Activated CD4-positive, alpha-beta T cell treated with anti-CD3 and anti-CD28 coated beads, Interleukin-2, amount 10 ng/mL, durations not matched to agents 7 days and 5 days (primary cell): ENCODE results near the gene CCDC91. TPM values are rescaled to one million over a fixed set of nuclear protein-coding genes. Genes with fewer than 3 reads are reported as not detected.

ENCODE experiments used
- CTCF ChIA-PET: fragments of 350-600 bp; sonication (Branson Sonifier 250); formaldehyde crosslinking; loops from one replicate; lab custom pipeline; 2021; ENCODE audit warnings: antibody characterized with exemption; lab: Charles Lee
- POLR2A ChIA-PET: fragments of 350-600 bp; sonication (Branson Sonifier 250); formaldehyde crosslinking; loops from one replicate; lab custom pipeline; 2021; ENCODE audit warnings: antibody characterized with exemption; lab: Charles Lee
- DNase-seq: peaks from one replicate; pipeline ENCODE4 v3.0.0-alpha.2; 2020
- H3K27ac Mint-ChIP-seq: one replicate; pipeline ENCODE4 v1.8.0; 2021; ENCODE audit warnings: mild to moderate bottlenecking, moderate library complexity, mixed read lengths
- H3K27me3 Mint-ChIP-seq: one replicate; pipeline ENCODE4 v1.8.0; 2021; ENCODE audit warnings: mixed read lengths
- H3K36me3 Mint-ChIP-seq: one replicate; pipeline ENCODE4 v1.8.0; 2021; ENCODE audit warnings: low read depth, mixed read lengths
- H3K4me1 Mint-ChIP-seq: one replicate; pipeline ENCODE4 v1.8.0; 2021; ENCODE audit warnings: mixed read lengths
- H3K4me3 Mint-ChIP-seq: one replicate; pipeline ENCODE4 v1.8.0; 2021; ENCODE audit warnings: mild to moderate bottlenecking, moderate library complexity, mixed read lengths
- H3K9me3 Mint-ChIP-seq: one replicate; pipeline ENCODE4 v1.8.0; 2021; ENCODE audit warnings: mixed read lengths
- total RNA-seq, 2 experiments: library from RNA; stranded (reverse); gene quantifications; one replicate each; pipeline ENCODE4 v1.2.3, GENCODE V29; 2021

The CCDC91 gene
- total RNA-seq, 2 experiments from 2014 or later: 17.0 to 23.2 TPM

DNA sequence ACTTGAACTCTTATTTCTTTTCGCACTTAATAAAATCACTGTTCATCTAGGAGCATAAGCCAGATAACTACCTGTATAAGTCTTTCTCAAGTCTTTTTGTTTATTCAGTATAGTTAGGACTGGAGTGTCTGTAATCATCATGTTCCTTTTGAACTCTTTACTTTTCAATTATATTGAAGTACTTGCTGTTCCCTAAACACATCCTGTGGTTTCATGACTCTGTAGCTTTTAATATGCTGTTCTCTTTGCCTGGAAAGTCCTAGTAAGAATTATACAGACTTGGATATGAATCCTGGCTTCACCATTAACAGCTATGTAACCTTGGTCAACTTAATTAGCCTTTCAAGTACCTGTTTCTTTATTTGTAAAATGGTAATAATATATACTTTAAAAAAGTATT is 88.2 kb downstream of the CCDC91 start:
- CTCF ChIA-PET: no interaction called here
- Mint-ChIP-seq H3K4me3 (no peak overlapping the region), H3K27me3 (no peaks in the 10 kb centered on the region), H3K27ac (no peak overlapping the region), H3K9me3 (peaks cover 7% of the 10 kb centered on the region), H3K36me3 (peaks cover 16% of the 10 kb centered on the region), H3K4me1 (no peaks in the 10 kb centered on the region)
- no peak for DNase-seq
- POLR2A ChIA-PET: interaction anchor here (0.6 kb wide), 1 partner anchor 73 kb away, joined by 3 read pairs; no protein-coding TSS in a partner anchor

DNA sequence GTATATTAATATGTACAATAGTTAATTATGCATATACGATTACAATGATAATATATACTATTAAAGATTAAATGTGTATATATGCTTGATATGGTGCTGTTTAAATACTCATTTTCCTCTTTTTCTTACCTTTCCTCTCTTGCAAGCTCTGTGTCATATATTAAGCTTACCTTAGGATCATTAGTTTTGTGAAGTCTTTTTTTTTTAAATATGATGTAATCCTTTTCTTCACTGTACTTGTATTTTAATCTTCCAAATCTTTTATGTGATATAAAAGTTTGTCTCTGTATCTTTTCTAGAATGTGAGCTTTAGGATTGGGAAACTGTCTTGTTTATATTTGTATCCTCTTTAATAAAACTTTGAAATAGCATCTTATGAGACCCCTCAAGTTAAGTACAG is 88.7 kb downstream of the CCDC91 start:
- no peak for DNase-seq
- Mint-ChIP-seq H3K27me3 (no peaks in the 10 kb centered on the region), H3K9me3 (peaks cover 10% of the 10 kb centered on the region), H3K4me3 (no peak overlapping the region), H3K36me3 (peaks cover 14% of the 10 kb centered on the region), H3K27ac (no peak overlapping the region), H3K4me1 (no peaks in the 10 kb centered on the region)
- ChIA-PET POLR2A (no interaction called here), CTCF (no interaction called here)

DNA sequence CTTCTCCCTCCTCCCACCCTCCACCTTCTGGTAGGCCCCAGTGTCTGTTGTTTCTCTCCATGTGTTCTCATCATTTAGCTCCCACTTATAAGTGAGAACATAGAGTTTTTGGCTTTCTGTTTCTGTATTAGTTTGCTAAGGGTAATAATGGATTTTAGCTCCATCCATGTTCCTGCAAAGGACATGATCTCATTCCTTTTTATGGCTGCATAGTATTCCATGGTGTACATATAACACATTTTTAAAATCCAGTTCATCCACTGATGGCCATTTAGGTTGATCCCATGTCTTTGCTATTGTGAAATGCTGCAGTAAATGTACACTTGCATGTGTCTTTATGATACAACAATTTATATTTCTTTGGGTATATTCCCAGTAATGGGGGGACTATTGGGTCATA is 96.1 kb downstream of the CCDC91 start:
- Mint-ChIP-seq H3K4me1 (no peaks in the 10 kb centered on the region), H3K4me3 (no peak overlapping the region), H3K9me3 (peaks cover 42% of the 10 kb centered on the region), H3K27me3 (no peaks in the 10 kb centered on the region), H3K27ac (no peak overlapping the region), H3K36me3 (peaks cover 30% of the 10 kb centered on the region)
- CTCF ChIA-PET: no interaction called here
- no peak for DNase-seq
- POLR2A ChIA-PET: no interaction called here

DNA sequence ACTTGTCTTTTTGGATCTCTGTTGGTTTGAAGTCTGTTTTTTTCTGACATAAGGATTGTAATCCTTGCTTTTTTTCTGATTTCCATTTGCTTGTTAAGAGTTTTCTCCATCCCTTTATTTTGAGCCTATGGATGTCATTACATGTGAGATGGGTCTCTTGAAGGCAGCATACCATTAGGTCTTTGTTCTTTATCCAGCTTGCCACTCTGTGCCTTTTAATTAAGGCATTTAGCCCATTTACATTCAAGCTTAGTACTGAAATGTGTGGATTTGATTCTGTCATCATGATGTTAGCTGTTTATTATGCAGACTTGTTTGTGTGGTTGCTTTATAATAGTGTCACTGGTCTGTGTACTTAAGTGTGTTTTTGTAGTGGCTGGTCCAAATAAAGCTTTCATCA is 100.0 kb downstream of the CCDC91 start:
- Mint-ChIP-seq H3K4me1 (no peaks in the 10 kb centered on the region), H3K27ac (no peak overlapping the region), H3K4me3 (no peak overlapping the region), H3K36me3 (peaks cover 27% of the 10 kb centered on the region), H3K27me3 (no peaks in the 10 kb centered on the region), H3K9me3 (peaks cover 33% of the 10 kb centered on the region)
- POLR2A ChIA-PET: no interaction called here
- CTCF ChIA-PET: no interaction called here
- DNase-seq: no peak

DNA sequence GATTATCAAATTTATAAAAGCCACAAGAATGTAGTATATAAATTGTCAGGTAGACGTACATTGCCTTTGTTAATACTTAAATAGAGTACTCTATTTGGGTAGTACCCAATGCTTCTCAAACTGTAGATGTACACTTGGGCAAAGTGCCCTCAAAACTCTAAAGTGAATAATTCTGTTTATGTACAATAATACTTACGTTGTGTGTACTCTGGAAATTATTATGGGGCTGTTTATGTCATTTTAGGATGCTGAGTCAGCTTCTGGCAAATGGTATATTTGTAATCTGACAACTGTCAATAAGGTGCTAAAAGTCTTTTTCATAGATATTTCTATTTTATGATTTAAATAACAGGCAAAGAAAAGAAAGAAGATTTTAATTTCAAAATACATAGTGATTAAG is 102.4 kb downstream of the CCDC91 start:
- no peaks in the 10 kb centered on the region for H3K4me1 Mint-ChIP-seq
- ChIA-PET CTCF (interaction anchor here (0.6 kb wide), 1 partner anchor 43 kb away, joined by 5 read pairs; no protein-coding TSS in a partner anchor), POLR2A (no interaction called here)
- no peaks in the 10 kb centered on the region for H3K27me3 Mint-ChIP-seq
- DNase-seq: no peak
- peaks cover 24% of the 10 kb centered on the region for H3K9me3 Mint-ChIP-seq
- peaks cover 25% of the 10 kb centered on the region for H3K36me3 Mint-ChIP-seq
- no peak overlapping the region for H3K27ac Mint-ChIP-seq
- no peak overlapping the region for H3K4me3 Mint-ChIP-seq

DNA sequence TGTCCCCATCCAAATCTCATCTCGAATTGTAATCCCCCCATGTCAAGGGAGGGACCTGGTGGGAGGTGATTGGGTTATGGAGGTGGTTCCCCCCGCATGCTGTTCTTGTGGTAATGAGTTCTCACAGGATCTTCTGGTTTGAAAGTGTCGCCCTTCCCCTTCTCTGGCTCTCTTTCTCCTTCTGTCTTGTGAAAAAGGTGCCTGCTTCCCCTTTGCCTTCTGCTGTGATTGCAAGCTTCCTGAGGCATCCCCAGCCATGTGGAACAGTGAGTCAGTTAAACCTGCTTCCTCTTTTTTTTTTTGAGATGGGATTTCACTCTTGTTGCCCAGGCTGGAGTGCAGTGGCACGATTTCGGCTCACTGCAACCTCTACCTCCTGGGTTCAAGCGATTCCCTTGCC is 104.0 kb downstream of the CCDC91 start:
- ChIA-PET CTCF (no interaction called here), POLR2A (no interaction called here)
- Mint-ChIP-seq H3K27ac (no peak overlapping the region), H3K4me1 (no peaks in the 10 kb centered on the region), H3K27me3 (no peaks in the 10 kb centered on the region), H3K36me3 (peaks cover 14% of the 10 kb centered on the region), H3K4me3 (no peak overlapping the region), H3K9me3 (peaks cover 10% of the 10 kb centered on the region)
- DNase-seq: no peak

DNA sequence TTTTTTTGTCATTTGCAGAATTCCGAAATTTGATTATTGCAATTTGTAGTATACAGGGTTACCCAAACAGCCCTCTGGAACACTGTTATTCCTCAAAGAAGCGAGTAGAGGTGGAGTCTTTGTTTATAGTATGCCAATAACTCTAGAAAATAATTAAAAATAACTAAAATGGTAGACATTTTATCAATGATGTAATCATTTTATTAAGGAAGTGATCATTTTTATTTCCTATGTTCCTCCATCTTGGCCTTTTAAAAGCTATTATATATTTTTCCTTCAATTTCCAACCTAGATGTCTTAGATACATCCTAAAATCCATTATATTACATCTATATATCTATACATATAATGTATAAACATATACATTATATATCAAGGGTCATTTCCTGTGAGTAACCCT is 106.0 kb downstream of the CCDC91 start:
- Mint-ChIP-seq H3K27me3 (no peaks in the 10 kb centered on the region), H3K9me3 (no peaks in the 10 kb centered on the region), H3K4me1 (no peaks in the 10 kb centered on the region), H3K27ac (no peak overlapping the region), H3K36me3 (peaks cover 6% of the 10 kb centered on the region), H3K4me3 (no peak overlapping the region)
- DNase-seq: no peak
- ChIA-PET POLR2A (no interaction called here), CTCF (no interaction called here)

DNA sequence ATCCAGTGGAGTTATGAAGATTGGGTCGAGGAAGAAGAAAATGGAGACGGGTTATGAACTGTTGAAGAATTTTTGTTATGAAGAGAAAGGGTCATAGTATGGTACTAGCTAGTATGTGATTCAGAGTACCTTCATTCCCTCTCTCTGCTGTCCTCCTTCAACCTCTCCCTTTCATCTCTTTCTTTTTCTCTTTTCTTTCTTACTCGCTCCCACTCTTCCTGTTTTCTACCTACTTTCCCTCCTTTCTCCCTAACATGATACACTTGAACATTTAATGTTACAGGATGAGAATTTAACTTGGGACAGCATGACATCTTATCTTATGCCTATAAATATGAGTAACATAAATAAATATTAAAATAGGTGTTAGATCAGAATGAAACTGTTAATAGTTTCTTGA is 112.9 kb downstream of the CCDC91 start:
- peaks cover 5% of the 10 kb centered on the region for H3K36me3 Mint-ChIP-seq
- ChIA-PET CTCF (no interaction called here), POLR2A (no interaction called here)
- H3K27me3 Mint-ChIP-seq: no peaks in the 10 kb centered on the region
- no peaks in the 10 kb centered on the region for H3K4me1 Mint-ChIP-seq
- no peaks in the 10 kb centered on the region for H3K9me3 Mint-ChIP-seq
- no peak overlapping the region for H3K4me3 Mint-ChIP-seq
- no peak for DNase-seq
- H3K27ac Mint-ChIP-seq: no peak overlapping the region

DNA sequence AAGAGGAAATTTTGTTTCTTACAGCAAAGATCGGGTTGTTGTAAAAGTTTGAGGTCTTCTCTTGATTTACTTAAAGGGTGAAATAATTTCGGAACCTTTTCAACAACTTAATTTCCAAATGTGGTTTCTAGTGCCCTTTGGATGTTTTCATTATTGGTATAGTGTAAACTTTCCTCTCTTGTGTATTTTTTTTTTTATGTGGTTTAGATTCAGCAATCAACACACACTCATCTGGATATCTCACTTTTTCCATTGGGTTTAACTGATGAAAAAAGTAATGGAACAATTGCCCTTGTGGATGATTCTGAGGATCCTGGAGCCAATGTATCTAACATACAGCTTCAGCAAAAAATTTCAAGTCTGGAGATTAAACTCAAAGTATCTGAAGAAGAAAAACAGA is 116.3 kb downstream of the CCDC91 start:
- Mint-ChIP-seq H3K27ac (no peak overlapping the region), H3K4me3 (no peak overlapping the region), H3K27me3 (no peaks in the 10 kb centered on the region), H3K9me3 (peaks cover 3% of the 10 kb centered on the region), H3K4me1 (no peaks in the 10 kb centered on the region), H3K36me3 (peaks cover 9% of the 10 kb centered on the region)
- no peak for DNase-seq
- CTCF ChIA-PET: interaction anchor here (0.9 kb wide), 1 partner anchor 21 kb away, joined by 3 read pairs; no protein-coding TSS in a partner anchor
- POLR2A ChIA-PET: no interaction called here

DNA sequence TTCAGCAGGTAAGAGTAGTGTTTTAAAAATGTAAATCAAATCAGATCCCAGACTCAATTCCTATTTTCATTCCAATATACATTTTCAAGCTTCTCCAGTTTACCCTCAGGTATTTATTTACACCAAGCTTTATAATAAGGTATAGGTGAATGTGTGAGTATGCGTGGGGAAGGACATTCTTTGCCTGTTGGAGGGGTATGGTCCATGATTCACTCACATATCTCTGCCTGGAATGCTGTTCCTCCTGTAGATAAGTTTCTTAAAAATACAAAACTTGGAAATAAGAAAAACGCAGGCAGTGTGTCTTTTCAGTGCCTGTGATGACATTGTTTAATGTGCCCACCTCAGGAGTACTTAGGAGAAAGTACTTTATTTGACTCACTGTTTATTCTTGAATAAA is 118.6 kb downstream of the CCDC91 start:
- H3K4me3 Mint-ChIP-seq: no peak overlapping the region
- peaks cover 9% of the 10 kb centered on the region for H3K36me3 Mint-ChIP-seq
- peaks cover 3% of the 10 kb centered on the region for H3K9me3 Mint-ChIP-seq
- no peaks in the 10 kb centered on the region for H3K4me1 Mint-ChIP-seq
- ChIA-PET POLR2A (no interaction called here), CTCF (no interaction called here)
- no peak for DNase-seq
- H3K27me3 Mint-ChIP-seq: no peaks in the 10 kb centered on the region
- H3K27ac Mint-ChIP-seq: no peak overlapping the region

DNA sequence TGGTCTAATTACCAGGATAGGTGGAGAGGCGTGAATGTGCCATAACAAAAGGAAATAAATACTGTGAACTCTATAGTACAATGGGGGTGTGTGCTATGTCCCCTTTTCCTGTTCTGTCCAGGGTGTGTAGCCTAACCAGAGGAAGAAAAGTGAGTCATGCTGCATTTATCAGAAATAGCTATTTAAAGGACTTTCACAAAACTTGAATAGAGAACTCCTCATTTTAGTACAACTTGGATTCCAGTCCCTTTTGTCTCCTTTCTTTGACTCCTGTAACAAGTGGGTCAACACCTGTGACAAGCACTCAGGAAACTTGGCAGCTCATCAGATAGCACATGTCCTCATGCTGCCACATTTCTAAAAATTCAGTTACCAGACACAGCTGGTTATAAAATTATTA is 123.4 kb downstream of the CCDC91 start:
- H3K36me3 Mint-ChIP-seq: peaks cover 21% of the 10 kb centered on the region

DNA sequence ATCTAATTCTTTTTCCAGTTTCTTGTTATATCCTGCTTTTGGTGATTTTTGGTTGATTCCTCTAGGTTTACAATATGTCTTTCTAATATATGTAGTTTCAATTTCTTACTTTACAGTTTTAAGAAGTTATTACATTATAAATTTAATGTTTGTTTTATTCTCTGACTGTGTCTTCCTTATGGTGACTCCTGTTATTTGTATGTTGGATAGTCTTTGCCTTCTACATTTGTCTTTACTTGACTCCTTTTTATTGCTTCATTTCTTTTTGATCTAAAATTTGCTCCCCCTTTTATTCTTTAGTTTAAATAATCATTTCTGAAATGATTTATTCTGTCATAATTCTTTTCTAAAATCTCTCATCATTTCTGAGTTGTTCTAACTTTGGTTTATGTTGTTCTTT is 125.8 kb downstream of the CCDC91 start:
- Mint-ChIP-seq H3K27me3 (no peaks in the 10 kb centered on the region), H3K4me3 (no peak overlapping the region), H3K9me3 (peaks cover 14% of the 10 kb centered on the region), H3K36me3 (peaks cover 21% of the 10 kb centered on the region), H3K4me1 (peaks cover 7% of the 10 kb centered on the region), H3K27ac (no peak overlapping the region)
- ChIA-PET POLR2A (no interaction called here), CTCF (no interaction called here)
- DNase-seq: no peak

More for the DNA sequence above, 123.4 kb downstream of the CCDC91 start:
- Mint-ChIP-seq H3K27me3 (no peaks in the 10 kb centered on the region), H3K4me3 (no peak overlapping the region), H3K27ac (no peak overlapping the region), H3K9me3 (peaks cover 14% of the 10 kb centered on the region), H3K4me1 (no peaks in the 10 kb centered on the region)
- CTCF ChIA-PET: no interaction called here
- POLR2A ChIA-PET: no interaction called here
- DNase-seq: no peak

DNA sequence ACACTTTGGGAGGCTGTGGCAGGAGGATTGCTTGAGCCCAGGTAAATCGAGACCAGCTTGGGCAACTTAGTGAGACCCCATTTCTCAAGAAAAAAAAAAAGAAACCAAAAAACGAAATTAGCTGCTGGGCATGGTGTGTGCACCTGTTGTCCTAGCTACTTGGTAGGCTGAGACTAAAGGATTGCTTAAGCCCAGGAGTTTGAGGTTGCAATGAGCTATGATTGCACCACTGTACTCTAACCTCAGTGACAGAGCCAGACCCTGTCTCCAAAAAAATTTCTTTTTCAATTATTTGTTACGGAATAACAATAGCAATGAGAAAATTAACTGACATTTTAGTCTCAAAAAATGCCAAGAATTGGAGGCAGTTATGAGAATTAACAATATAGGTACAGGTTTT is 128.0 kb downstream of the CCDC91 start:
- CTCF ChIA-PET: no interaction called here
- no peak for DNase-seq
- Mint-ChIP-seq H3K9me3 (peaks cover 11% of the 10 kb centered on the region), H3K36me3 (peaks cover 16% of the 10 kb centered on the region), H3K4me3 (no peak overlapping the region), H3K27me3 (no peaks in the 10 kb centered on the region), H3K27ac (no peak overlapping the region), H3K4me1 (peaks cover 7% of the 10 kb centered on the region)
- POLR2A ChIA-PET: no interaction called here

DNA sequence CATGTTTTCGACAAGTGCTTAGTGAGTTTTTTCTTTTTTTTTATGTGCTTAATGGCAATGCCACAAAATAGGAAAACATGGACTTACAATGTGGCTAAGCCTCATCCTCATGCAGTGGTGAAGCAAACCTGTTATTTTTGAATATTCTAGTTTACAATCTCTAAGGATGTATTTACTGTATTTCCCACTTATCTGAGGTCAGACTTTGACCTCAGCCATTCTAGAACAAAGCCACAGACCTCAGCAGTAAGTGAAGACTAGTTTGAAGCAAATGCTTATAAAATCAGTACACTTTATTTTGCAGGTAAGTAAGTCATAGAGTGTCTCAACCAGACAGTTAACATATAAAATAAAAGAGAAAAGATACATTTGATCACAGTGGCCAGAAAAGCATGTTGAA is 130.1 kb downstream of the CCDC91 start:
- no peak overlapping the region for H3K27ac Mint-ChIP-seq

More for the DNA sequence above, 130.1 kb downstream of the CCDC91 start:
- H3K4me3 Mint-ChIP-seq: no peak overlapping the region
- peaks cover 12% of the 10 kb centered on the region for H3K36me3 Mint-ChIP-seq
- DNase-seq: no peak
- peaks cover 10% of the 10 kb centered on the region for H3K9me3 Mint-ChIP-seq
- no peaks in the 10 kb centered on the region for H3K27me3 Mint-ChIP-seq
- POLR2A ChIA-PET: no interaction called here
- CTCF ChIA-PET: no interaction called here
- peaks cover 7% of the 10 kb centered on the region for H3K4me1 Mint-ChIP-seq
